ENCODE results near the gene ZBTB7C. TPM values are rescaled to one million over a fixed set of nuclear protein-coding genes. Genes with fewer than 3 reads are reported as not detected.

Gene ZBTB7C
- total RNA-seq, 2 donors from 2014 or later: 1.3 to 2.3 TPM

GRCh38 chr18:48162956-48163737, 246.0 kb downstream of the ZBTB7C start:
- TF ChIP-seq, protein P1, sequence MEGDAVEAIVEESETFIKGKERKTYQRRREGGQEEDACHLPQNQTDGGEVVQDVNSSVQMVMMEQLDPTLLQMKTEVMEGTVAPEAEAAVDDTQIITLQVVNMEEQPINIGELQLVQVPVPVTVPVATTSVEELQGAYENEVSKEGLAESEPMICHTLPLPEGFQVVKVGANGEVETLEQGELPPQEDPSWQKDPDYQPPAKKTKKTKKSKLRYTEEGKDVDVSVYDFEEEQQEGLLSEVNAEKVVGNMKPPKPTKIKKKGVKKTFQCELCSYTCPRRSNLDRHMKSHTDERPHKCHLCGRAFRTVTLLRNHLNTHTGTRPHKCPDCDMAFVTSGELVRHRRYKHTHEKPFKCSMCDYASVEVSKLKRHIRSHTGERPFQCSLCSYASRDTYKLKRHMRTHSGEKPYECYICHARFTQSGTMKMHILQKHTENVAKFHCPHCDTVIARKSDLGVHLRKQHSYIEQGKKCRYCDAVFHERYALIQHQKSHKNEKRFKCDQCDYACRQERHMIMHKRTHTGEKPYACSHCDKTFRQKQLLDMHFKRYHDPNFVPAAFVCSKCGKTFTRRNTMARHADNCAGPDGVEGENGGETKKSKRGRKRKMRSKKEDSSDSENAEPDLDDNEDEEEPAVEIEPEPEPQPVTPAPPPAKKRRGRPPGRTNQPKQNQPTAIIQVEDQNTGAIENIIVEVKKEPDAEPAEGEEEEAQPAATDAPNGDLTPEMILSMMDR (IDR thresholded peaks at IDR 0.05): no peak
- TF ChIP-seq POLR2A (IDR thresholded peaks at IDR 0.05): no peak
- 95 to 96% methylated on average over 5 of the region's 5 CpGs for WGBS, 2 donors
- Histone ChIP-seq H3K4me3 (no peak overlapping the region), H3K36me3 (replicated peaks in 1 of 2; ENCODE audit: insufficient read depth in 1 of 2, low read depth in 2 of 2) (no peaks in the 10 kb centered on the region), H3K27ac (peak overlapping the region in 2 of 4 donors; percentile 86 to 88), H3K27me3 (no peaks in the 10 kb centered on the region), H3K4me1 (peaks cover 50% of the 10 kb centered on the region), H3K9me3 (no peaks in the 10 kb centered on the region)
- intact Hi-C loops (cut with DNase I): no loop called here
- DNase-seq: no peak
- ATAC-seq: no peak

GRCh38 chr18:48161911-48162698, 247.1 kb downstream of the ZBTB7C start:
- Histone ChIP-seq H3K27me3 (no peaks in the 10 kb centered on the region), H3K4me1 (peaks cover 40% of the 10 kb centered on the region), H3K4me3 (peak overlapping the region; percentile 12 to 42), H3K27ac (peak overlapping the region; percentile 79 to 88 (median 84)), H3K36me3 (replicated peaks in 1 of 2; ENCODE audit: insufficient read depth in 1 of 2, low read depth in 2 of 2) (no peaks in the 10 kb centered on the region), H3K9me3 (no peaks in the 10 kb centered on the region)
- DNase-seq: peak in 2 of 4 donors; percentile 71 to 78
- intact Hi-C loops (cut with DNase I): no loop called here
- TF ChIP-seq, protein P1 (IDR thresholded peaks at IDR 0.05): no peak
- TF ChIP-seq POLR2A (IDR thresholded peaks at IDR 0.05): no peak
- ATAC-seq: peak; percentile 59
- WGBS, 2 donors: 7 to 40% methylated on average over 2 to 14 of the region's 38 CpGs

- peaks cover 32% of the 10 kb centered on the region for H3K4me1 ChIP-seq
- intact Hi-C loops (cut with DNase I): no loop called here
These were observed 247.8 kb downstream of the ZBTB7C start for GRCh38 chr18:48161191-48161910.

GRCh38 chr18:48160622-48161021, 248.6 kb downstream of the ZBTB7C start:
- no peaks in the 10 kb centered on the region for H3K27me3 ChIP-seq
- peak overlapping the region in 3 of 4 donors; percentile 82 to 88 (median 86) for H3K27ac ChIP-seq
- DNase-seq (no peak), ATAC-seq (no peak)
- intact Hi-C loops (cut with DNase I): no loop called here
- 71 to 72% methylated on average over 4 of the region's 4 CpGs for WGBS, 2 donors
- H3K4me3 ChIP-seq: no peak overlapping the region
- H3K4me1 ChIP-seq: peaks cover 31% of the 10 kb centered on the region
- TF ChIP-seq, protein P1 (IDR thresholded peaks at IDR 0.05): no peak
- no peak for TF ChIP-seq POLR2A (IDR thresholded peaks at IDR 0.05)
- no peaks in the 10 kb centered on the region for H3K36me3 ChIP-seq (replicated peaks in 1 of 2; ENCODE audit: insufficient read depth in 1 of 2, low read depth in 2 of 2)
- H3K9me3 ChIP-seq: no peaks in the 10 kb centered on the region

More at GRCh38 chr18:48161191-48161910, 247.8 kb downstream of the ZBTB7C start:
- peak; percentile 79 to 86 (median 84) for DNase-seq
- H3K36me3 ChIP-seq (replicated peaks in 1 of 2; ENCODE audit: insufficient read depth in 1 of 2, low read depth in 2 of 2): no peaks in the 10 kb centered on the region
- TF ChIP-seq POLR2A (IDR thresholded peaks at IDR 0.05): peak in 2 of 3 donors; percentile 72 to 76
- TF ChIP-seq, protein P1 (IDR thresholded peaks at IDR 0.05): no peak
- 2 to 4% methylated on average over 27 to 36 of the region's 53 CpGs for WGBS, 2 donors
- peak overlapping the region; percentile 79 to 88 (median 84) for H3K27ac ChIP-seq
- H3K4me3 ChIP-seq: peak overlapping the region; percentile 42 to 48
- H3K27me3 ChIP-seq: no peaks in the 10 kb centered on the region
- peak; percentile 90 for ATAC-seq
- H3K9me3 ChIP-seq: no peaks in the 10 kb centered on the region

Measured in body of pancreas (tissue), 4 donors.